GM13976 (cell line): ENCODE measurements around the gene ERO1B.

Experiments used
- DNase-seq: peaks from one replicate; pipeline ENCODE4 v3.0.0; 2012; ENCODE audit warnings: low spot score
- in situ Hi-C: fragments of 300-500 bp; cut with MboI; formaldehyde crosslinking; loops from one replicate; pipeline ENCODE4 v1.12.0; 2022; ENCODE audit warnings: low sequenced_read_pairs, mixed read lengths, inconsistent platforms; ENCODE audit not compliant: unreplicated experiment
- TF ChIP-seq, protein P1 (sequence below): IDR thresholded peaks from 2 replicates; pipeline ENCODE4 v1.5.1; 2012; ENCODE audit warnings: borderline replicate concordance, mild to moderate bottlenecking; ENCODE audit not compliant: insufficient read depth; ENCODE audit errors: extremely low read depth, missing control alignments, control extremely low read depth

ERO1B gene

DNA sequence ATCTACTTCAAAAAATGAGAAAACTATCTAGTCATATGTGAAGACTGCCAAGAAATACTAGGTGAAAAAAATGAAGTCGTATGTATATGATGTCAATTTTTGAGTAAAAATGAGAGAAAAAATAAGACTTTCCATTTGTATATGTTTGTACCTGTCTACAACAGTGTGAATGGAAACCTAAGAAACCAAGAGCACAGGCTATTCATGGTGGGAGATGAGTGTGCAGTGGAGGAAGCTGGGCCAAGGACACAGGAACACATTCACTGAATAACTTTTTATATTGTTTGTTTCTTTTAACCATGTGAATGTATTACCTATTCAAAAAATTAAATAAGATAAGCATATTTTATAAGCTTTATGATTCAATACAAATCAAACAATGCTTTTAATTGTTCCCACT is 67.0 kb downstream of the ERO1B start:
- TF ChIP-seq, protein P1, sequence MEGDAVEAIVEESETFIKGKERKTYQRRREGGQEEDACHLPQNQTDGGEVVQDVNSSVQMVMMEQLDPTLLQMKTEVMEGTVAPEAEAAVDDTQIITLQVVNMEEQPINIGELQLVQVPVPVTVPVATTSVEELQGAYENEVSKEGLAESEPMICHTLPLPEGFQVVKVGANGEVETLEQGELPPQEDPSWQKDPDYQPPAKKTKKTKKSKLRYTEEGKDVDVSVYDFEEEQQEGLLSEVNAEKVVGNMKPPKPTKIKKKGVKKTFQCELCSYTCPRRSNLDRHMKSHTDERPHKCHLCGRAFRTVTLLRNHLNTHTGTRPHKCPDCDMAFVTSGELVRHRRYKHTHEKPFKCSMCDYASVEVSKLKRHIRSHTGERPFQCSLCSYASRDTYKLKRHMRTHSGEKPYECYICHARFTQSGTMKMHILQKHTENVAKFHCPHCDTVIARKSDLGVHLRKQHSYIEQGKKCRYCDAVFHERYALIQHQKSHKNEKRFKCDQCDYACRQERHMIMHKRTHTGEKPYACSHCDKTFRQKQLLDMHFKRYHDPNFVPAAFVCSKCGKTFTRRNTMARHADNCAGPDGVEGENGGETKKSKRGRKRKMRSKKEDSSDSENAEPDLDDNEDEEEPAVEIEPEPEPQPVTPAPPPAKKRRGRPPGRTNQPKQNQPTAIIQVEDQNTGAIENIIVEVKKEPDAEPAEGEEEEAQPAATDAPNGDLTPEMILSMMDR: no peak
- in situ Hi-C loops: no loop called here
- DNase-seq: no peak

DNA sequence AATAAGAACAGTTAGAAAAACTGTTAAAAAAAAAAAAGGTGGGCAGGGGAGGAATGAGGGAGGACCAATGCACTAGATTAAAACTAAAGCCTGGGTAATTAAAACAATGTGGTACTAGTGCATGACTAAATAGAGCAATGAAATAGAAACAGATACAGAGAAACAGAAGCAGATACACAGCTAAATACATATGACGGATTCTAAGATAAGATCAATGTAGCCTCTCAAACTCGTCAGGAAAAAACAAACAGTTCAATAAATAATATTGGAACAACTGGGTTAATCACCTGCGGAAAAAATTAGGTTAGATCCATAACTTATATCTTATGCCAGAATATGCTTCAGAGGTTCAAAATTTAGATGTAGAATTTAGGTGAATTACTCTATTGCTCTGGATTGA is 68.2 kb downstream of the ERO1B start:
- TF ChIP-seq, protein P1: no peak
- in situ Hi-C loops: no loop called here
- no peak for DNase-seq

DNA sequence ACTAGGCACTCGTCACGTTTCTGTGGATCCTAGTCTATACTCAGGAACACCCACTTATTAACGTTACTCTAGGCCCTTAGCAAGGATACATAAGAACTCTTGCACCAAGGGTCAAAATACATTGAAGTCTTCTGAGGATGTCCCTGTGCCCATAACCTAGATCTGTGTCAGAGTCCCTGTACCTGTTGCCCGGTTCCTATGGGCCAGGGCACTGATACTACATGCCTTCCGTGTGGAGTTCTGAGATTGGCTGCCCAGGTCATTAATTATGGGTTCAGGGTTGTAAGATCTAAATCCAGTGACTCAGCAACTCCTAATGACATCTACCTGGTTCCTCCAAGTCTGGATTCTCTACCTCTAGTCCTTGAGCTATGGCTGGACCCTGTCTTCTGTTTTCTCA is 69.9 kb downstream of the ERO1B start:
- in situ Hi-C loops: no loop called here
- no peak for DNase-seq
- TF ChIP-seq, protein P1: no peak

DNA sequence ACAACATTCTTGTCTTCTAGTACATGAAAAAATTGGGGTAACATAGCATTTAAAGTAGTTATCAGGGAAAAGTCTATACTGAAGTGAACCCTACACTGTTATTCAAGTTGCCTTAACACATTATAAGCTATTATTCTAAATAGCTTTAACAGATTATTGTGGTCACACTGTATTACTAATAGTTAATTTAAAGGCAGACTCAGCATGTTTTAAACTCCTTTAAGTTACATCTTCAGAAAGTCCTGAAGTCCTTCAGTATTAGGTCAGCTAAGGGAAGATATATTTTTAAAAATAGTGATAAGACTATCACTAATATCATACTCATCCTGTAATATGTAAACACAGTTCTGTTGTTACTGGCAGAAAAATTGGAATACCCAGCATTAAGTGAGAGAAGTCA is 72.0 kb downstream of the ERO1B start:
- in situ Hi-C loops: no loop called here
- DNase-seq: no peak
- TF ChIP-seq, protein P1: no peak

DNA sequence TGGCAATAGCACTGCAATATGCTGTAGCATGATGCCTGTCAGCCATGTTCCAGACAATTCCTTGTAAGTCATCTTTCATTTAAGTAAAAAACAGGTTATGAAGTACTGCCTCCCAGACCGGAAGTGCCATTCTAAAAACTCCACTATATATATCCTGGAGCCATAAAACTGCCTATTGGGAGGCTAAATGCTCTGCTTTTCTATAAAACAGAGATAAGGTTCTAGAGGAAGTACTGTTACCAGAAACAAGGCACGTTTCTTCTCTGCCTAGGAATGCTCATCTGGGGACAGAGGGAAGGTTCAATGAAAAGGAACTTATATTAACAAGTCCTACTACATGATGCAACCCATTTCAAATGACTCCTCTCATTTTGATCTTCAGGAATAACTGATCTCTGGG is 72.6 kb downstream of the ERO1B start:
- in situ Hi-C loops: no loop called here

DNA sequence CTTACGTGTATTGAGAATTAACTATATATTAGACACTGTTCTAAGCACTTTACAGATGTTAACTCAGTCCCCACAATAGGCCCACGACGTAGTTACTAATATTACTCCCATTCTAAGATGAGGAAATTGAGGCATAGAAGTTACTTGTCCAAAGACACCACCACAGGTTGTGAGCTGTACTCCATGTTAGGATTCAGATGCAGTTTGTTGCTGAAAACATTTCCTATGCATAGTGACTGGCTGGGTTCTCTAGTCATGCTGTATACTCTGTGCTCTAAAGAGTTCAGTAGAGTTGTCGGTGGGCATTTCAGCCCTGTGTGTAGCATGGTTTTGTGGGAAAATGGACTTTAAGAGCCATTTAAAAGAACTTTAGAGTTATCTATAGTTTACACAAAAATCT is 74.2 kb downstream of the ERO1B start:
- TF ChIP-seq, protein P1: no peak
- DNase-seq: no peak

More for the DNA sequence above, 72.6 kb downstream of the ERO1B start:
- no peak for DNase-seq
- TF ChIP-seq, protein P1: no peak

DNA sequence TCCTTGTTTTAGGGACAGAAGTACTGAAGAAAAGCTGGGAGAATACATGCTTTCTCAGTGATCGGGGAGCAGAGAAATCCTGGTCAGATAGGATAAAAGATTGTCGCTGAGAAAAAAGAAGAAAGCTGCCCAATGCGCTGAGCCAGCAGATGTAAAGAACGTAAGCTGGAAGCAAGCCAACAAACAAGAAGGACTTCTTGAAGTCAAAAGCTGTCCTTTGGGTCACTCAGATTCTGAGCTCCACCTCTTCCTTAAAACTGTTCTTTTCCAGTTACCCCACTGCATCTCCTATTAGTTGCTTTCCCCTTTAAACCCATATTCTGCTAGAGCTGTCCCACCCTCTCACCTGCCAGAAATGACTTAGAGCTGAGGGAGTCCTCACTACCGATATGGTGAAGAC is 74.6 kb downstream of the ERO1B start:
- TF ChIP-seq, protein P1: no peak
- DNase-seq: no peak
- in situ Hi-C loops: no loop called here

More for the DNA sequence above, 74.2 kb downstream of the ERO1B start:
- in situ Hi-C loops: no loop called here
